ENCODE data around the gene EFEMP2.

- TF ChIP-seq CTCF (IDR thresholded peaks at IDR 0.05): no peak
- TF ChIP-seq ZFX (IDR thresholded peaks at IDR 0.05; ENCODE audit: borderline replicate concordance): no peak
These were observed 39.1 kb downstream of the EFEMP2 start, which contains the start of gene SNX32 for GRCh38 chr11:65833297-65834030.

Data from 22Rv1 (cell line).